SW 1271 (cell line): ENCODE measurements around the gene PLD5.

Experiments used
- DNase-seq, 2 experiments: peaks; one replicate each; lab custom pipeline; 2025; lab: John Stamatoyannopoulos, UW

PLD5 gene

DNA sequence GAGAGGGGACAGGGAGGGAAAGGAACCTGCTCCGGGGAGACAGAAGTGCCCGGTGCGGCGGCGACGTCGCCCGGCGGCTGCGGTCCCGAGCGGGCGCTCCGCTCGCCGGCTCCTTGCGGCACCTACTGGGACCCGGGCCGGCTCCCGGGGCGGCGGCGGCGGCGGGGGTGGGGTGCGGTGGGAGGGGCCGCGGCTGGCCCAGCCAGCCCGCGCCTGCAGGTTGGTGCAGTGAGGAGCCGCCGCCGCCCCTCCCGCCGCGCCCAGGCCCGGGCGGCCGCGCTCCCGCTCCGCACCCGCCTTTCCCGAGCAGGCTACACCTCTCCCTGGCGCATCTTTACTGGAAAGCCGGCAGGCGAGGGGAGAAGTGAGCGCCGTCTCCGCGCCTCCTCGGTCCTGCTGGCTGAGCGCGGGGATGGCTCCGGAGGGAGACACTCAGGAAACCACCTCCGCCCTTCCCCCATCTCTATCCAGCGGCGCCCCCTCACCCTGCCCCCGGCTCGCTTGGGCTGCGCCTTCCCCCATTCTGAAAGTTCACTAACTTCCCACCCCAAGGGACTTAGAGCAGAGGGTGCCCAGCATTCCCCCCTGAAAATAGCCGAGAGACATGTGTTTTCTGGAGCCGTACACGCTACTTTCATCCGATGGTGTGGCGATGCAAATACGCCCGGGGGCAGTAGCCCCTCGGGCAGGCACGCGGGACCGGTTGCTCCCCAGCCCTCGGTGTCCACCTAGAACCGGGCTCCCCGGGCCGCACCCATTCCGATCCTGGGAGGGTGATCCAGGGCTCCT is at the start of gene PLD5:
Gene PLD5 (minus strand): TSS at position 127 of the 789 bp plus-strand sequence.
- DNase-seq = no peak

DNA sequence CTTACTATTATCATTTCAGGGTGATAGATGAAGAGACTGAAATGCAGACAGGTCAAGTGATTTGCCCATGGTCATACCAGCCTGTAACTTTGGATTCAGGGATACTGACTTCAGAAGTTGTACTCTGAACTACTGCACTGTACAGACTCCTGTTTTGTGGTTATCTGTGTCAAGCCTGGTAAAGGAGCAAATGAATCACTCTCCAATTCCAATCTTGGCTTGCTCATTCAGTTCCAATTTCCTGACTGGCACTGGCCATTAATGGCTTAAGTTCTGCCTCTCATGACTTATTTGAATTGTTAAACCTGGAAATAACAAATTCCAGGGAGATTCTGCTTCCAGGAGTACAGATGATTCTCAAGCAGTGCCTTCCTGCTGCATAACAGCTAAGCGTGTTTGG is 45.4 kb upstream of the PLD5 start:
- DNase-seq = no peak

DNA sequence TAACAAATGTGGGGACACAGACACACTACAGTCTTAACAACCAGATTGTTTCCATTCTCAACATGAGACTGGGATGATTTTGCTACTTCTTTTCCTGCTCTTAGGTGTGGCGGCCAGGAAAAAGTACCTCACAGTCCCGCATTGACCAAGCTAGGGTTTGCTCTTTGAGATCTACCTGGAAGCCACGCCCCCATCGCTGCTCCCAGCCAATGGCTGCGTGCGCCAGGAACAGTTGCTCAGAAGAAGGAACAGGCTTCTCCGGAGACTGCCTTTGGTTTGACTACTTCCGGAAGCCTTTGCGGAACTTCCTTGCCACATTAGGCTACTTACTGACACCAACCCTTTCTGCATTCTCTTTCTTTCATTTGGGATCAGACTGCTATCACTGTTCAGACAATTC is 44.2 kb upstream of the PLD5 start:
- DNase-seq = no peak

DNA sequence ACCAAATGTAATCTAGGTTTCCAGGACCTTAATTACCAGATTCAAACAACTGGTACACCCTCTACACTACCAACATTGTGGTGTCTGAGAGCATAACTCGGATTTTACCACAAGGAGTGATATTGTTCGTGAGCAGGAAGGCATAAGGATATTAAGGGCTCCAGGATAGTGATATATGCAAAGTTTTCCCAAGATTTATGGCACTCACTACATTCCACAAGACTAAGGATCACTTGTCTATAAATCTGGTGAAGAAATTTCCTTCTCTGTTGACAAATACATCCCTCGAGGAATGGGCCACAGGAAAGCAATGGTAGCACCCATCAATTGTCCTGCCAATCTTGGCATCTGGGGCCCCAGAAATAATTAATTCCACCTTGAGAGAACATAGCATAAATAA is 43.1 kb upstream of the PLD5 start:
- DNase-seq = no peak

DNA sequence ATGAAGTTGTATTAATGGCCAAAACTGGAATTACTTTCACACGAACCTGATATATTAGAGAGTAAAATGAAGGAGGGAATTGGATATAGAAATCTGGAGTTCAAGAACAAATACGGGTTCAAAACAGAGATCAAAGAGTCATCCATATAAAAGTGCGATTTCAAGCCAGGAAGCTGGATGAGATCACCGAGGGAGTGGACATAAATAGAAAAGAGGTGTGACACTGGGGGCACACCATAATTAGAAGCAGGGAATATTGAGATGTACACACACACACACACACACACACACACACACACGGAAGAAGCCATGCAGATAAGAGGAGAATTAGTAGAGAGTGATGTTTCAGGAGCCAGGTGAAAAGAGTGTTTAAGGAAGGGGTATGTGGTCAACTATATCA is 32.3 kb upstream of the PLD5 start:
- no peak for DNase-seq

DNA sequence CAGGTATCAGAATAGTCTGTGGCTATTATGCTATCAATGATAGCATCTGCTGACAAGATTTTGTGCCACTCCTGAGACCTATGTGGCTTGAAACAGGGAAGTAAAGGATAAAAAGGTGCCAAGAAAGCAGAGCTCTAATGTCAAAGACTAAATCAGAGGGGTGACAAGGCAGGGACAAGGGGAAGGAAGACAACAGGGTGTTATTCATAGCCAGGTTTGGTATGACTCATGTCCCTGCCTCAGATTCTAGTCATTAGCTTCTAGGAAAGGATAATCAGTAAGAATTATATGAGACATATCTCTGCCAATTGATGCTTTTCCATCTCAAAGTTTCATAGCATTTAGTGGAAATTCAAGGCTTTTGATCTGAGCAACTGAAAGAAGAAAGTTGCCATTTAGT is 31.8 kb upstream of the PLD5 start:
- DNase-seq = no peak

DNA sequence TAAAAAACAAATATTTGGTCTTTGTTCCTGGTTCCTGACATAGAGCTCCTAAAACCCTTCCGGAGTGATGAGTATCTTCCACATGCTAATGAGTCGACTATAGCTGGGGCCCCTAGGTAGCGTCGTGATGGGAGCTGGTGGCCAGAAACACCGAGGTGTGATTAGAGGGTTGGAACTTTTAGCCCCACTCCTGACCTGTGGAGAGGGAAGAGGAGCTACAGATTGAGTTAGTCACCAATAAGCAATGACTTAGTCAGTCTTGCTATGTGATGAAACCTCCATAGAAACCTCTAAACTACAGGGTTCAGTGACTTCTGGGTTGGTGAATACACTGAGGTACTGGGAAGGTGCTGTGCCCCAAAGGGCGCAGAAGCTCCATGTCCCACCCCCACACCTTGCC is 30.1 kb upstream of the PLD5 start:
- no peak for DNase-seq

DNA sequence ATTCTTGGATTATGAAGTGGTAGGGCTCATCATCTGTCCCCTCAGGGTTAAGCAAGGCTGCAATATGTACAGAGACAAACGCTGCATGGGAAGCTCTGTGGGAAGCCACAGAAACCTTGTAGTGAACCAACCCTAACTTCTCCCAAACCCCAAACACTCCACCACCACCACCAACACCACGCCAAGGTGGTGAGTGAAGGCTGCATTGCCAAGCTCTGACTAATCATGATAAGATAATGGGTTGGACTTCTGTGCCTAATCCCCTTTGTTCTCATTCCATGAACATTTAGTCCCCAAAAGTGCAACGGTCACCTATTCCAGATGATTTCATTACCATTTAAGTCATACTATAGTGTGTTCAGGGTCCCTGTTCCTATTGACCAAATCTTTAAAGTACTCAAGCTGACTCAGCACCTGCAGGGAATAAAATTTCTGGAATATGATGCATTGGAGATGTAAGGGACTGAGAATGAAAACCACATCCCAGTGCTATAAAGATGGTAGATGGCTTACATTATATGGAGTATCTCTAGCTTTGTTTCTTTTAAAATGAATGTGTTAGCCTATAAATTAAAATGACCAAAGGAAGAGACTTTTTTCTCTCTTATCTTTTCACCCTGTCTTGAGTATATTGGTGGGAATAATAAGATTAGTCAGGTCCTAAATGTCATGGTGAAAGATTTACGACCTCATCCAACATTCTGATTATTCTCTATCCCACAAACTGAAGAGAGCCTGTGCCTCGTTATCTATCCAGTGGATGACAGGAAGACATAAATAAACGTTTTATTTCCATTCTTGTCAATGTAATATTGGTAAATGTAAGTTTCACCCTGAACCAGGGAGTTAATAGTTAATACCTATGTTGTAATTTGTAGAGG is 22.6 kb upstream of the PLD5 start:
- DNase-seq = no peak

DNA sequence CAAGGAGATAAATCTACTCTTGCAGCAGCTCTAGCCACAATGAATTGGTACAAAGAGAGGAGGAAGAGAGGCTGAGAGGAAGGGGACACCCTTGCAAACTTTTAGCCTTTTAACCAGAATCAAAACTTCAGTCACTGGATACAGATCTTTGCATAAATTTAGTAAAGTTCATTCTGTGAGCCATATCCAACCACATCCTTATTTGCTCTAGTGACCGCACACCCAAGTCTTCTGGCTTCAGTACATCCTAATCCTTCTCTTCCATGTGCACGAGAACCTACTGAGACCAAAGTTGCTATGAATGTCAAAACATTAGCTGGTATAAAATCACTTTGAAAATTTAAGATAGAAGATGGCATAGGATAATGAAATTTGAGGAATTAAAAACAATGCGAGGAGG is 21.9 kb upstream of the PLD5 start:
- DNase-seq = no peak

DNA sequence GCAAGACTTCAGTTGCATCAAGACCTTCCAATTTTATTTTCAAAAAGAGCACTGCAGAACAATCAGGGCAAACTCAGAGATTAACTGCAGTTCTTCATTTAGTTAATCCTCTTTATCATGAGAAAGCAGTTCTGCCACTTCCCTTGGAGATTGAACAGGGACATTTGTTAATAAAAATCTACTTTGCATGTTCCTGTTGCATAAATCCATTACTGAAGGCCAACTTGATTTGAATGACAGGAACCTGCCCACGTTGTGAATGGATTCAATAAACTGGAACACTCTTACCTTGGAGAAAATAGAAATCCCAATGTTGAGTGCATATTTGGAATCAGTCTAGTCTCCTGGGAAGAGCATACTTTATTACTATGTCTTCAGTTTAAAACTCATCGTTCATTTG is 19.6 kb upstream of the PLD5 start:
- DNase-seq = no peak

DNA sequence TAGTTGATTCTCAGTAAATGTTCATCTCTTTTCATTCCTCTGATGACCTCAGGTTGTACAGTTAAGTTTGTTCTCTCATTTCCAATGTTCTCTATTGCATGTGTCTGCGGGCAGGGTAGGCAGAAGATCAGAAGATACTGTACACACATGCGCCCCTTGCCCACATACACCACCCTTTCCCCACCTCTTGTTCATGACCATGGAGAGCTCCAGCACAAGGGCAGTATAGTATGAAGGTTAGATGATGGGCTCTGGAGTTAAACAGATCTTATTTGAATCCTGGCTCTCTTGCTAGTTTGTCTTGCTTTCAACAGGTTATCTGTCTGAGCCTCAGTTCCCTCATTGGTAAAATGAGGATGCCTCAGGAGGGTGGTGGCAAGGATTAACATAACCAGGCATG is 17.8 kb upstream of the PLD5 start:
- DNase-seq = no peak

DNA sequence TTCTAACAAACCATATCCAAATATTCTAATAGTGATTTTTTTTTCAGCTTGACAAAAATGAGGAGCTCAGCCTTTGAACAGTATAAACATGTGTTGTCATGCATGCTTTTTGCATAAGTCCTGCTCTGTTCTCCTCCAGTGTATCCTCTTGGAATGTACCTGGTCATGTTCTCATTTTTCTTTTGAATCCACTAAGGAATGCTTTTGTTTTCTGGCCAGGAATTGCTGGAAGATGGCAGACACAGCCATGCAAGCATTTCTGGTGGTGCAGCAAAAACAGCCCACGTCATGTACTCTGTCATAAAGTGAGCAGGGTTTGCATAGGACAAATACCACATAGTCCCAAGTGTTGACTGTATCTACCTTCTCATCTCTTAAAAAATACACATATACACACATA is 11.5 kb upstream of the PLD5 start:
- DNase-seq = no peak

DNA sequence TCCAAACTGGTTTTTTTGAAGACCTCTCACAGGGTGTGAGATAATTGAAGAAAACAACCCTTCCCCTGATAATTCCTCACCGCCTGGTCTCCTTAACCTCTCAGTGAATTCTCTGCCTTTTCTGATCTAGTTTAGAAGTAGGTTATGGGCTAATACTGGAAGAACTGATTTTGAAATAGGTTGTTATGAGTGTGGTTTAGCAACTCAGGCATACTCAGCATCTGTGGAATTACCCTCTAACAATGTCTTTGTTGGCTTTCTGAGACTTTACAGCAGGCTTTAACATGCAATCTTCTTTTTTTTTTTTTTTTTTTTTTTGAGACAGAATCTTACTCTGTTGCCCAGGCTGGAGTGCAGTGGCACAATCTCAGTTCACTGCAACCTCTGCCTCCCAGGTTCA is 10.3 kb upstream of the PLD5 start:
- no peak for DNase-seq

DNA sequence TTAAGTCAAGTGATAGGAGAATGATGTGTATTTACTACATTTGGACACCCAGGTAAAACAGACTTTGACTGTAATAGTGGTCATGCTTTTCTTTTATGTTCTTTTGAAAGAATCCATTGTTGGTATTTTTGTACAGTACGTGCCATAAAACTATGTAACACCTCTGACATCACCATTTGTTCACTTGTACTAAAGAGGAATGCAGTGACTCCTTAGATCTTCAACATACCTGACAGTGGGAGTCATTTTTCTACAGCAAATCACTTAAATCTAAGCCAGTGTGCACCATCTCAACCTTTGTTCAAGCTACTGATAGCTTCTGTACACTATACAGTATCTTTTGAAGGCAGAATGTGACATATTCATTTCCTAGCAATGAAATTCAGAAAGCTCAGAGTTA is 6.3 kb upstream of the PLD5 start:
- DNase-seq = no peak

DNA sequence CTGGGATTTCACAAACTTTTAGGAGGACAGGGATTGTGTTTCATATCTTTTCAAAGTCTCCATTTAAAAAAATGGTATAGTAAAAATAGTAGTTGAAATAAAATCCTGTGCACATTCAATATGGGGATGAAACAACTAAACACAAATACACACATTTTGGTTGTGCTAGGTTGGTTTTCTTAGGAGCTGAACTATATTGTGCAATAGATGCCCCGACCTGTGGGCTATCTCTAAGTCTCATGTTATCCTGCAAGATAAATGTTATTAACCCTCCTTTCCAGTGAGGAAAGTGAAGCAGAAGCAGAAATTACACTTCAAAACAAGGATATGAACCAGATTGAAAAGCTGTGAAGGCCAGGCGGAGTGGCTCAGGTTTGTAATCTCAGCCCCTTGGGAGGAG is 1.3 kb upstream of the PLD5 start:
- DNase-seq = no peak

DNA sequence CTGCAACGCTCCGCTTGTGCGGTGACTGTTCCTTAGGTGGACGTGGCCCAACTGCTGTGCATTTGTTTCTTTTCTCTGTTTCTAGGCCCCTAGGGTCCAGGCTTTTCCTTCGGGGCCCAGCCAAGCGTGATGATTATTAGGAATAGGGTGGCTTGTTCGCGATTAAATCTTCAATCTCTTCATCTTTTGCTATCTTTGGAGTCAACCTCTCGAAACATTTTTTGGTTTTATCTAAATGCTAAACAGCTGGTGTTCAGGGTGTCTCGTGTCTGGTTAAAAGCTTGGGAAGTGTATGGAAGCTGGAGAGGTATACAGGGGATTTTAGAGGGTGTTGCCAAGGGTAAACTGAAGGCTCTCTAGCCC is 844 bp upstream of the PLD5 start:
- no peak for DNase-seq

DNA sequence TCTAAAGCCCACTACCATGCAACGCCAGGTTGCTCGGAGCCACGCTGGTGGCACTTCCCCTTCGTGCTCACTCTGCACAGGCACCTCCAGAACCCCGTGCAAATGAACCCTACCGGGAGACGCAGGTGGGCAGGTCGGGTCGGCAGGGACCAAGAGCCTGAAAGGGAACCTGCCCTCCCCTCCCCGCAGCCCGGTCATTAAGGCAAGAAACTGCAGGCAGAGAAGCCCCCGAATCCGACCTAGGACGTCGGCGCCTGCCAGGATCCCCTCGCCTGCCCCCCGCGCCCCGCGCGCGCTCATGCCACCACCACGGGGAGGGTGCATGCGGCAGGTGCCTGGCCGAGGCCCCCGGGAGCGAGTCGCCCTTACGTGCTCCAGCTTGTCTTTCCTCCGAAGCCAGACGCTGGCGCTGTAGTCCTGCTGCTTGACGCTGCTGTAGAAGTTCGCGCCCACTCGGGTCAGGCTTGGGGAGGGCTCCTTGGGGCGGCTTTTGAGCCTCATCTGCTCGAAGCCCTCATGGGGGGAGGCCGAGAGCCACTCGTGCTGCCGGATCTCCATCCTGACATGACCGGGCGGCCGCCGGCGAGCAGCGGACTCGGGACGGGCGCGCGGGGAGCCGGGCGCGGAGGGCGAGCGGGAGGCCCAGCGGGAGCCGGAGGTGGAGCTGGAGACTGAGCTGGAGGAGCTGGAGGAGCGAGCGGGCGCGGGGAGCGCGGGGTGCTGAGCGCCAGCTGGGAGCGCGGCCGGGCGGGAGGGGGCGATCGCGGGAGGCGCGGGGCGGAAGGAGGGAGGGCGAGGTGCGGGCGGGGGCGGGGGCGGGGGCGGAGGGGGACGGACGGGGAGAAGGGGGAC is 552 bp downstream of the PLD5 start:
- DNase-seq = no peak

DNA sequence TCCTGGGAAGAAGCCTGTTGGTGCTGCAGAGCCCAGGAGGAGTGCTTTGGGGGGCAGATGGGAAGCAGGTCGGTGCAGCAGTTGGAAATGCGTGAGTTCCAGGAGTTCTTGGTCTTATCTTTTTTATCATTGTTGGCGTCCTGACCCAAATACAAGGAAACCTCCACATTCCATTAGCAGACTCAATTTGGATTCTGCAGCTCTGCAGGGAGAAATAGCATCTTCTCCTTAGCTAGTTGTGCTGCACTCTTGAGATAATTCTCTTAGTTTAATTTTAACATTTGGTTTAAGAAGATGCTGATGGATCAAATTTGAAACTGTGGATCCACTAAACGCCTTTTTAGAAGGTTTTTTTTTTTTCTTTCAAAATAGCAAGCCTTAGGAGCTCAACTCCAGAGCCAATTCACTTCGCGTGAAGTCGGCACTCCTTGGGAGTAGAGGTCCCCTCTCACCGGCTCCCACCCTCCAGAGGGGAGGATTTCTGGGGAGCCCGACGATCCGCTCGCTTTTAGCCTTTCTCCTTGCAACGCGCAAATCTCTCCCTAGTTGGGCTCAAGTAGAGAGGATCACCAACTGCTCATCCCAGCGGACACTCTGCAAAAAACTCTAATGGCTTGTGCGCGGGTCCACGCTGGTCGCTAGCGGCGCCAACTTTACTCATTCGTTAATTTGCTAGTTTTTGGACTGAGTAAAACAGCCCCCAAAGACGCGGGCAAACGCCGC is 1.3 kb downstream of the PLD5 start:
- no peak for DNase-seq

DNA sequence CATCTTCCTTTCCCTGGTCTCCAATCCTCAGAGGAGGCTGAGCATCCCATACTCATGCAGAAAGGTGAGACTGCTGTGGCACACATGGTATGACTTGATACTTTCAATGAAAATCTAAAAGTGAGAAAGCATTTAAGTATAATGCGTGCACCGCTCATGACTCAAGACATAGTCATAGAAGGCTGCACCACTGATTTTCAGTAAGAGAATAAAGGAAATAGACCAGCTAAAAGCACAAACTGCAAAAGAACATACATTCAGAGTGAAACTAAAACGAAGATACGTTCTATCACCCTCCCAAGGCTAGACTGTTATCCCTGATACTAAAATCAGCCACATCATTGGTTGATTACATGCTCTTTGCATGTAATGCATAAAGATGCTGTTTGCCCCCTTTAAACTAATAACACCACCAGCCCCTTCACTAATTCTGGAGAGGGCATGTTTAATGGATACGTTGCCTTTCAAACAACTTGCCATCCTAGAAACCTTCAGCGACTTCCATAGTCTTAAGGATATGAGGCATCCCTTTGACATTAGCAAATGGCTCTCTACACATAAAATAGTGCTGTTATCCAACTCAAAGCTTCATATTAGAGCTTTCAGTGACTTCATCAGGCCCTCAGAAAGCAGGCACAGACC is 2.1 kb downstream of the PLD5 start:
- DNase-seq = no peak

DNA sequence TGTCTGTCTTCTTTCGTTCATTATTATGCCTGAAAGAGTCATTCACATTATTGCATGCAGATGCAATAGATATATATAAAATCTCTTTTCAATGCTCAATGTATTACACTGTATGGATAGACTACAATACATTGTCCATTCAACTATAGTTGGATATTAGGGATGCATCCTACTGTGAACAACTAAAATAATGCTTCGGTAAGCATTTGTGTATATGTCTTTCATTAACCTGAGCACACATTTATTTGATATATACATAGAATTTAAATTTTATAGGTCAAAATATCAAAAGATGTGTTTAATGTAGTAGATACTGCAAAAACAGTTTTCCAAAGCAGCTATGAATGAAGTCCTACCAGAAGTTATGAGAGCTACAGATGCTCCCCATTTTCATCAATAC is 8.9 kb downstream of the PLD5 start:
- no peak for DNase-seq

DNA sequence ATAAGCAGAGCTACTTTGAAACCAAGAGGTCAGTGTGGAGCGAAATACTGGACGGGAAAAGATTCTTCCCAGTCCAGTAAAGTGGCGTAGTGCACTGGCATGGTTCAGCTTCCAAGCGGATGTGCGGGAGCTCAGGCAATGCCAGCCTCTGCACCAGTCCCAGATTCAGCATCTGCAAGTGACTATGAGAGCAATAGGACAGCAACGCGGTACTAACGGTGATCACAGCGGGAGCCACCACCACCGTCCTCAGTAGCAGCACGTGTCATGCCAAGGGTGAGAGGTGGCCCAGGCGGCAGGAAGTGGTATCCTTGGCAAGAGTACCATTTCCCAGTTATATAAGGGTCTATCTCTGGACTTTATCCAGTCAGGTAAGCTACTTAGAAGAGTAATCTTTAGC is 17.8 kb downstream of the PLD5 start:
- no peak for DNase-seq
